Liver (tissue), 9 donors: ENCODE measurements around the gene CACNG4. TPM values are rescaled to one million over a fixed set of nuclear protein-coding genes. Genes with fewer than 3 reads are reported as not detected.

Experiments used
- DNase-seq: peaks from one replicate; pipeline ENCODE4 v3.0.0-alpha.2; 2017; ENCODE audit warnings: low spot score
- H3K27ac ChIP-seq, 2 donors: one replicate each; pipeline ENCODE4 v1.7.0; 2013; ENCODE audit warnings: inconsistent platforms in 2 of 2, low read length in 2 of 2, control low read depth in 1 of 2, low read depth in 1 of 2, mild to moderate bottlenecking in 1 of 2
- H3K27me3 ChIP-seq, 4 donors: one replicate each; pipeline versions ENCODE4 v1.6.1 to v1.7.0; 2013; ENCODE audit warnings: low read length in 3 of 4, inconsistent platforms in 1 of 4, mild to moderate bottlenecking in 1 of 4, moderate library complexity in 1 of 4; ENCODE audit not compliant: control insufficient read depth in 4 of 4, insufficient read depth in 4 of 4
- H3K36me3 ChIP-seq, 4 donors: one replicate each; pipeline versions ENCODE4 v1.6.1 to v1.7.0; 2013; ENCODE audit warnings: low read length in 3 of 4, mild to moderate bottlenecking in 3 of 4, low read depth in 1 of 4, moderate library complexity in 1 of 4; ENCODE audit not compliant: control insufficient read depth in 4 of 4, insufficient read depth in 3 of 4
- H3K4me1 ChIP-seq, 4 donors: one replicate each; pipeline versions ENCODE4 v1.6.1 to v1.7.0; 2013; ENCODE audit warnings: low read length in 3 of 4, mild to moderate bottlenecking in 3 of 4, moderate library complexity in 1 of 4; ENCODE audit not compliant: control insufficient read depth in 4 of 4, insufficient read depth in 4 of 4
- H3K4me3 ChIP-seq, 3 donors: one replicate each; pipeline versions ENCODE4 v1.6.1 to v1.7.0; 2013; ENCODE audit warnings: low read length in 3 of 3, control low read depth in 1 of 3, low read depth in 1 of 3, mild to moderate bottlenecking in 1 of 3
- H3K9ac ChIP-seq, 2 donors: one replicate each; pipeline ENCODE4 v1.7.0; 2013; ENCODE audit warnings: low read length in 2 of 2, mild to moderate bottlenecking in 2 of 2, moderate library complexity in 2 of 2, control low read depth in 1 of 2, low read depth in 1 of 2
- H3K9me3 ChIP-seq, 4 donors: one replicate each; pipeline versions ENCODE4 v1.6.1 to v1.7.0; 2013; ENCODE audit warnings: low read length in 3 of 4; ENCODE audit not compliant: control insufficient read depth in 4 of 4
- EGR1 ChIP-seq, 2 donors: IDR thresholded peaks; 2 replicates each; pipeline ENCODE4 v1.6.1; 2016 to 2018; ENCODE audit warnings: antibody characterized with exemption in 2 of 2, low read depth in 2 of 2
- FOXA1 ChIP-seq: IDR thresholded peaks from 2 replicates; pipeline ENCODE4 v1.6.1; 2016; ENCODE audit warnings: antibody characterized with exemption
- GABPA ChIP-seq, 2 donors: IDR thresholded peaks in 1 of 2; conservative IDR thresholded peaks in 1 of 2; 2 replicates each; pipeline ENCODE4 v1.6.1; 2016; ENCODE audit warnings: antibody characterized with exemption in 2 of 2, mild to moderate bottlenecking in 1 of 2, moderate library complexity in 1 of 2
- HNF4G ChIP-seq: IDR thresholded peaks from 2 replicates; pipeline ENCODE4 v1.6.1; 2016; ENCODE audit warnings: antibody characterized with exemption
- JUND ChIP-seq, 2 donors: IDR thresholded peaks; 2 replicates each; pipeline ENCODE4 v1.6.1; 2016; ENCODE audit warnings: antibody characterized with exemption in 2 of 2
- RXRA ChIP-seq, 2 donors: IDR thresholded peaks; 2 replicates each; pipeline ENCODE4 v1.6.1; 2017 to 2018; ENCODE audit warnings: antibody characterized with exemption in 2 of 2, mild to moderate bottlenecking in 1 of 2
- TAF1 ChIP-seq: conservative IDR thresholded peaks from 2 replicates; pipeline ENCODE4 v1.6.1; 2016; ENCODE audit warnings: antibody characterized with exemption, mild to moderate bottlenecking
- YY1 ChIP-seq: IDR thresholded peaks from 2 replicates; pipeline ENCODE4 v1.6.1; 2016; ENCODE audit warnings: antibody characterized with exemption, mild to moderate bottlenecking
- WGBS: extraction: QIAGEN DNeasy Blood & Tissue Kit; methylation state at CpG from one replicate; pipeline ENCODE4 v1.1.7; 2013; 5-methylcytosine and 5-hydroxymethylcytosine counted together
- polyA plus RNA-seq, 2 donors: library from polyadenylated mRNA; stranded (reverse) in 1 of 2; unstranded in 1 of 2; fragments of 200-250 nt in 1 of 2; fragments of >200 nt in 1 of 2; fragmentation: Nextera tagmentation in 1 of 2; extraction: Ambion mirVana in 1 of 2; gene quantifications; one replicate each; pipeline versions ENCODE4 v1.2.1 to v1.2.3, GENCODE V29; 2013 to 2015
- total RNA-seq, 2 donors: library from RNA; depleted of rRNA; stranded (reverse); fragments of >200 nt; gene quantifications; one replicate each; pipeline ENCODE4 v1.2.3, GENCODE V29; 2014
- TF ChIP-seq, protein P1 (sequence below): IDR thresholded peaks from 2 replicates; pipeline ENCODE4 v1.6.1; 2016; ENCODE audit warnings: antibody characterized with exemption
- TF ChIP-seq, protein P2 (sequence below): IDR thresholded peaks from 2 replicates; pipeline ENCODE4 v1.6.1; 2016; ENCODE audit warnings: antibody characterized with exemption, mild to moderate bottlenecking
- TF ChIP-seq, protein P3 (sequence below): IDR thresholded peaks from 2 replicates; pipeline ENCODE4 v1.6.1; 2016; ENCODE audit warnings: antibody characterized with exemption
- donor health status: healthy.
- donor health status: healthy.
- donor health status: healthy.
- donor health status: healthy.
- donor health status: healthy.

Gene CACNG4
- total and polyA plus RNA-seq, 4 donors, result 0.02 to 0.09 (median 0.08) TPM; not detected in 1

DNA sequence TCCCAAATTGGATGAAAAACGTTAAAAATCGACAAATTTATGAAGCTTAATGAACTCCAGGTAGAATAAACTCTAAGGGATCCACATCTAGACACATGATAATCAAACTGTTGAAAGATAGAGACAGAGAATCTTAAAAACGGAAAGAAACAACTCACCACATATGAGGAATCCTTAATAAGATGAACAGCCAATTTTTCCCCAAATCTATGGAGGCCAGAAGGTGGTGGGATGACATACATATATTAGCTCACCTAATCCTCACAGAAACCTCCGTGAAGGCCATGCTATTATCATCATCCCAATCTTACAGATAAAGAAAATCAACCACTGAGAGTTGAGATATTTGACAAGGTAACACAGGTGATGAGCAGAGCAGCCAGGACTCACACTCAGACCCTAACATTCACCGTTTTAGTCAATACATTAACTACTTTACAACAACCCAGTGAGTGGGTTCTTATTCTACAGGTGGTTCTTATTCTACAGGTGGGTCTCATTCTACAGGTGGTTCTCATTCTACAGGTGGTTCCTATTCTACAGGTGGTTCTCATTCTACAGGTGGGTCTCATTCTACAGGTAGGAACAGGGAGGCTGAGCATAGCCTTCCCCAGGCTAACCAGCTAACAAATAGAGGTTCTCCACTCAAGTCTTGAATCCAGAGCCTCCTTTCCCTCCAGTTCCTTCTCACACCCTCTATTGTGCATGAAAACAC is 84.7 kb downstream of the CACNG4 start:
- no peak overlapping the region for H3K27ac ChIP-seq
- 73% methylated on average over 5 of the region's 5 CpGs for WGBS
- H3K4me3 ChIP-seq, result no peak overlapping the region
- no peak for DNase-seq
- no peak overlapping the region for H3K9ac ChIP-seq
- H3K27me3 ChIP-seq, result no peaks in the 10 kb centered on the region
- no peaks in the 10 kb centered on the region for H3K36me3 ChIP-seq
- peaks cover 3 to 14% (median 4%) of the 10 kb centered on the region in 4 donors for H3K9me3 ChIP-seq
- H3K4me1 ChIP-seq, result no peaks in the 10 kb centered on the region
- TF ChIP-seq GABPA (IDR thresholded peaks at IDR 0.05 in 1 of 2, conservative IDR thresholded peaks at IDR 0.05 in 1 of 2) (no peak), FOXA1 (no peak), TAF1 (no peak), YY1 (no peak), RXRA (IDR thresholded peaks at IDR 0.05) (no peak), EGR1 (IDR thresholded peaks at IDR 0.05; ENCODE audit: low read depth in 2 of 2) (no peak), JUND (IDR thresholded peaks at IDR 0.05) (no peak), HNF4G (no peak)
- TF ChIP-seq, protein P1, sequence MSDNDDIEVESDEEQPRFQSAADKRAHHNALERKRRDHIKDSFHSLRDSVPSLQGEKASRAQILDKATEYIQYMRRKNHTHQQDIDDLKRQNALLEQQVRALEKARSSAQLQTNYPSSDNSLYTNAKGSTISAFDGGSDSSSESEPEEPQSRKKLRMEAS, result no peak
- TF ChIP-seq, protein P2, sequence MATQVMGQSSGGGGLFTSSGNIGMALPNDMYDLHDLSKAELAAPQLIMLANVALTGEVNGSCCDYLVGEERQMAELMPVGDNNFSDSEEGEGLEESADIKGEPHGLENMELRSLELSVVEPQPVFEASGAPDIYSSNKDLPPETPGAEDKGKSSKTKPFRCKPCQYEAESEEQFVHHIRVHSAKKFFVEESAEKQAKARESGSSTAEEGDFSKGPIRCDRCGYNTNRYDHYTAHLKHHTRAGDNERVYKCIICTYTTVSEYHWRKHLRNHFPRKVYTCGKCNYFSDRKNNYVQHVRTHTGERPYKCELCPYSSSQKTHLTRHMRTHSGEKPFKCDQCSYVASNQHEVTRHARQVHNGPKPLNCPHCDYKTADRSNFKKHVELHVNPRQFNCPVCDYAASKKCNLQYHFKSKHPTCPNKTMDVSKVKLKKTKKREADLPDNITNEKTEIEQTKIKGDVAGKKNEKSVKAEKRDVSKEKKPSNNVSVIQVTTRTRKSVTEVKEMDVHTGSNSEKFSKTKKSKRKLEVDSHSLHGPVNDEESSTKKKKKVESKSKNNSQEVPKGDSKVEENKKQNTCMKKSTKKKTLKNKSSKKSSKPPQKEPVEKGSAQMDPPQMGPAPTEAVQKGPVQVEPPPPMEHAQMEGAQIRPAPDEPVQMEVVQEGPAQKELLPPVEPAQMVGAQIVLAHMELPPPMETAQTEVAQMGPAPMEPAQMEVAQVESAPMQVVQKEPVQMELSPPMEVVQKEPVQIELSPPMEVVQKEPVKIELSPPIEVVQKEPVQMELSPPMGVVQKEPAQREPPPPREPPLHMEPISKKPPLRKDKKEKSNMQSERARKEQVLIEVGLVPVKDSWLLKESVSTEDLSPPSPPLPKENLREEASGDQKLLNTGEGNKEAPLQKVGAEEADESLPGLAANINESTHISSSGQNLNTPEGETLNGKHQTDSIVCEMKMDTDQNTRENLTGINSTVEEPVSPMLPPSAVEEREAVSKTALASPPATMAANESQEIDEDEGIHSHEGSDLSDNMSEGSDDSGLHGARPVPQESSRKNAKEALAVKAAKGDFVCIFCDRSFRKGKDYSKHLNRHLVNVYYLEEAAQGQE, result no peak
- TF ChIP-seq, protein P3, sequence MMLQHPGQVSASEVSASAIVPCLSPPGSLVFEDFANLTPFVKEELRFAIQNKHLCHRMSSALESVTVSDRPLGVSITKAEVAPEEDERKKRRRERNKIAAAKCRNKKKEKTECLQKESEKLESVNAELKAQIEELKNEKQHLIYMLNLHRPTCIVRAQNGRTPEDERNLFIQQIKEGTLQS, result no peak

DNA sequence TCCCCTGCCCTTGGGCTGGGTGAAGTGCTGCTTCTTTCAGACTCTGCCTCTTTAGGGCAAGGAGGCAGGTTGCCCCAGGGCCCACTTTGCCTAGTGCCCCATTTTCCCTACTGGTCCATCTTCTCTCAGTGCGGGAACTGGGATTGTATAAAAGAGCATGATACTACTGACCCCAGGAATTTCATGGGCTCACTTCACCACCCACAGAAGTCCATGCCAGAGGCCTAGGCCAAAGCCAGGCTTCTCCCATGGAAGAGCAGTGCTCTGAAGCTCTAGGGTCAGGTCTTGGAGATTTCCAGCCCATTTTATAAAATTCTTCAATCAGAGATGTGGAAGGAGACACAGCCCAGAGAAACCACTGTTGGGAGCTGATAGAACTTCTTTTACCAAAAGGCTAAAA is 85.6 kb downstream of the CACNG4 start:
- Histone ChIP-seq H3K4me1 (no peaks in the 10 kb centered on the region), H3K4me3 (no peak overlapping the region), H3K36me3 (no peaks in the 10 kb centered on the region), H3K9me3 (peaks cover 3 to 14% (median 4%) of the 10 kb centered on the region in 4 donors), H3K27ac (no peak overlapping the region), H3K27me3 (no peaks in the 10 kb centered on the region), H3K9ac (no peak overlapping the region)
- 98% methylated on average over 1 of the region's 1 CpG for WGBS
- TF ChIP-seq, protein P1, result no peak
- TF ChIP-seq, protein P2, result no peak
- DNase-seq, result no peak
